Measurements from ENCODE around the gene SNRPB2.

The SNRPB2 gene

GRCh38 chr20:16729565-16730460 is at the start of gene SNRPB2:
SNRPB2 (plus strand) TSS chr20:16730026; CDS start chr20:16731703, 1,677 bp downstream.
- peak; percentile 91 for DNase-seq

- DNase-seq: no peak
Observed at GRCh38 chr20:16684416-16684815, 45.4 kb upstream of the SNRPB2 start.

DNA sequence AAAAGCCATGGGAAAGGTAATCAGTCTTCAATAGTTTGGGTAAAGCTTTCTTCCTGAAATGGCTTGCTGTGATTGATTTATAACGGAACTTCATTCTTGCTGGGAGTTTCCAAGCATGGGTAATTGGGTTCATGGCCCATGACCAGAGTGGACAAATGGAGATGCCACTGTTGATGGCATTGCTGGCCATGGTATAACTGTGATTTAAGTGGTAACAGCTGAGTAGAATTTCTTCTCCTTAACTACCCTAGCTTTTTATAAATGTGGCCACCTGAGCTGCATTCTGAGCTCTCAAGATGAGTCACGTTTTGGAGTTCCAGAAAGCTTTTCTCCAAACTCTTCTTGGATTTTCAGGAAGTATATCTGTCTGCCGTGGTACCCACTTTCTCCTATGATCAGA is 39.9 kb upstream of the SNRPB2 start:
- no peak for DNase-seq

DNA sequence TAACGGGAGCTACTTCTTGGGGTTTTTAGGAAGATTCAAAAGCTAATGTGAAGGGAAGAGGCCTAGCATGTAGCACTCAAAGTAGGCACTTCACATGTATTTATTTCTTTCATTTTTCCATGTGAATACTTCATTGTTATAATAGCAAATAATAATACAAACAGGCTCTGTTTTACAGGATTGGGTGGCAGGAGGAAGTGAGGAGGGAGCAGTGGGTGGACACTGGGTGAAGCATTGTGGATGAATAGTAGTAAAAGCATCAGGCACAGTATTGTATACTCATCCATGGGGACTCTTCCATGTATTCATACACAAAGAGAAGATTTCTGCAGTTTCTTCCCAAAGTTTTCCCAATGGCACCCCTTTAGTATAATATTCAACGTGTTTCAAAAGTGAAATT is 38.4 kb upstream of the SNRPB2 start:
- no peak for DNase-seq

DNA sequence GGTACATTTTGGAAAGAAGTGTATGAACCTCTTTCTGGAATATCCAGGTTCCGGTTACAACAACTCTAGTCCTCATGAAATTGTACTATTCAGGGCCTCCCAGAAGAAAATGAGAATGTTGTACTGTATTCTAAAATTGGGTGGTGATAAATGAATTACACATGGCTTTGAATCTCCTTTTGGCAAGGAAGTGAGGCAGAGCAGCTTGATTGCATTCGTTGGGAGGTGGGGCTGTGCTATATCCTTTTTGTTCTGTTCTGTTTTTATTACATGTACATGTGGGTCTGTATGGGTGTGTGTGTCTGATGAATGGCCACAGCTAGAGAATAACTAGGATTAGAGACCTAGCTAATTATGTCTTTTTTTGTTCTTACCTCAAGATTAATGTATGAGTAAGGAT is 37.8 kb upstream of the SNRPB2 start:
- no peak for DNase-seq

DNA sequence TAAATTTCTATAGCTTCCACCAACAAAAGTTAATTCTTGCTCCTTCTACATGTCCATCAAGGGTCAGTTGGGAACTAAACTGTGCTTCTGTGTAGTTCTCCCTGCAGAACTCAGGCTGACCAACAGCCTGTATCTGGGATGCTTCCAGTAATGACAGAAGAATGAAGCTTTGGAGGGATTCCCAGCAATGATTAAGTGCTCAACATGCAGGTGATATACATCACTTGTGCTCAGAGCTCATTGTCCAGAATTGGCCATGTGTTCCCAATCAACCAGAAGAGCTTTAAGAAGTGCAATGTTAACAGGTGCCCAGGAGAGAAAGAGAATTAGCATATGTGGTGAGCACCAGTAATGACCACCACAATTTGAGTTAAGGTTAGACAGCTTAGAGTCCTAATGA is 37.4 kb upstream of the SNRPB2 start:
- no peak for DNase-seq

DNA sequence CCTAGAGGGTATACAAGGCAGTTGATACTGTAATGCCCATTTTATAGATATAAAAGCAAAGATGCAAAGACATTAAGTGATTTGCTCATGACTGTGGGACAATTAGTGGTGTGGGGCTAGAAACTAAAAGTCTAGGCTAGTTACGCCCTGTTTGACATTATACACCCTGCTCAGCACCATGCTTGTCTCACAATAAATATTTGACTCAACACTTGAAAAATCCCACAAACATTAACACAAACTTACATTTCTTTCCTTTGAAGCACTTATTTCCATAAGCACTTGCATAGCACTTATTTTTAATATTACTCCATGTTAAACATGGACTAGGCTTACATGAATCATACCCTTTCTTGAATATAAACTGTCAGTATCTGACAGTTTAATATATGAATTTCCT is 36.5 kb upstream of the SNRPB2 start:
- no peak for DNase-seq

GRCh38 chr20:16694161-16694560 is 35.7 kb upstream of the SNRPB2 start:
- DNase-seq: no peak

- DNase-seq: no peak
Observed at GRCh38 chr20:16695628-16696027, 34.2 kb upstream of the SNRPB2 start.

- no peak for DNase-seq
Observed at GRCh38 chr20:16699293-16699692, 30.5 kb upstream of the SNRPB2 start.

DNA sequence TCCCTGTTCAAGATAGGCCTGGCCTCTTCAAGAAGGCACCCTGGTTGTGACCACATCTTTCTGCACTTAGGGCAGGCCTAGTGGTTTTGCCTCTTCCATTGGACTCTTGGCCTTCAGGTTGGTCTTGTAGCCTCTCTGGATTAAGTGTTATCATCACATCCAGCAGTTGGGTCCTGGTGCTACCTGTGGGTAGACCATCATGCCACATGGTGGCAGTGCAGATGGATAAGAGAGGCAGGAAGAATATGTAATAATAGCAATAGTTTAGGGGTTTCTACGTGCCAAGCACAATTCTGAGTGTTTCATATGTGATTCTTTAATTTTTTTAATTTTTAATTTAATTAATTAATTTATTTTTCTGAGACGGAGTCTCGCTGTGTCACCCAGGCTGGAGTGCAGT is 28.5 kb upstream of the SNRPB2 start:
- DNase-seq: peak; percentile 29

GRCh38 chr20:16703570-16703969 is 26.3 kb upstream of the SNRPB2 start:
- no peak for DNase-seq

DNA sequence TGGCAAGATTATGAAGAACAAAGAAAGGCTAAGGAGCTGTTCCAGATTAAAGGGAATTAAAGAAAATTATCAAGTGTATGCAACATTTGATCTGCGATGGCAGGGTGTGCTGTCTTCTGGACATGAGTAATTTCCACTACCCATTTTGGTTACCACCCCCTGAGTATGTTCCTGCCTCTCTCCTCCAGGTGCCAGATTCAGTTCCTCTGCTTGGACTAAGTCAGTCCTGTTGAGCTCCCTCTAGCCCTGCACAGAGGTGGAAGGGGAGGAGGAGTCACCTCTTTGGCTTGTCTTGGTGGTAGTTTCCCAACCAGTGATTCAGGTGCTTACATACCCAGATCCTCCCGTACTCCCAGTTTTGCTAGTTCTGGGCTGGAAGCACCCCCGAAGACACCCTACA is 22.2 kb upstream of the SNRPB2 start:
- no peak for DNase-seq

DNA sequence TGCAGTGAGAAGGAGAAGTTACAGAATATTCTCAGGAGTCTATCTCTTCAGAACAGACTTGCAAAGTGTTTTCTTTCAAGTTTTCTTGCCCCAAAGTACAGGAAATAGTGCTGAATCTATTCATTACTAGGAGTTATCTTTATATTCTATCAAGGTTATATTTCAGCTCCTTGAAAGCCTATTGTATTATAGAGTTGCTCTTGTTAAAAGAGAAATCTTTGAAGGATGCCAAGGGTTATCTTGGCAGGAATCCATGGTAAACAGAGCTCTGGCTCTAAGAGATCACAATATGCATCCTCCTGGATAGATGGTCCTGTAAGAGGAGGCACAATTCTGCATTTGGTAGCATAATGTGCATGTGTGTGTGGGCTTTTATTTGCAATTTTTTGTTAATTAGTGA is 21.2 kb upstream of the SNRPB2 start:
- no peak for DNase-seq

- DNase-seq: no peak
Observed at GRCh38 chr20:16709017-16709416, 20.8 kb upstream of the SNRPB2 start.

DNA sequence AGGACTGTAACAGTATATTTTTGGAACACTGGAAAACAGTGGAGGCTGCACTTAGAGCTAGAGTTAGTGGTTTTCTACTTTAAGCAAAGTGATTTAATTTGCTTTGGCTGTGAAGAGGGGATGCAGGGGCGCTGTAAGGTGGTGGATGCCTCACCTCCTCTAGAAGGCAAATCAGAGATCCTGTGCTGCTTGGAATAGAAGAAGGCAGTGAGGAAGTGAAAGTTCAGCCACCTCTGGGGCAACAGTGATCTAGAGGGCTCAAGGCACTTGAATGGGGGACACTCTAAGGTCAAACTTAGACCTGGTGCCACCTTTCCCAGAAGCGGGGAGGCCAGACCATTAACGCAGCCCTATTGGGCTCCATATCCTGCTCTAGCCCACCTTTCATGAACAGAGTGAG is 19.0 kb upstream of the SNRPB2 start:
- no peak for DNase-seq

GRCh38 chr20:16711661-16712258 is 18.1 kb upstream of the SNRPB2 start:
- DNase-seq: no peak

DNA sequence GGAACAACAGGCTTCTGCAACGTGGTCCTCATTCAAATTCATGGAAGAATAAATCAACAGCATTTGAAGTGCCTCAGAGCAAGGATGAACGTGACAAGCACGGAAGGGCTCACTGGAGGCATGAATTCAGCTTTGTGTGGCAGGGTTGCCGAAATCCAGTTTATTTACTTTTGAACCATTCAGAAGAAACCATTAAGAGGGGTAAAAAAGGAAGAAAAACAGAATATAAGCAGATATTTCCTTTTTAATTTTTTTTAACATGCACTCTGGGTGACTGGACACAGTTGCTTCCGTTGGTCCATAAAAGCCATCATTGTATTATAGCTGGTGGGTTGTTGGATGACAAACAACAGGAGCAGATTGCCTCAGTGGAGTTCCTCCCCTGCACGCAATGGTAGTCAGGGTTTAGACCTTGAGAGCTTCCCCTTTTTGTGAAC is 17.3 kb upstream of the SNRPB2 start:
- DNase-seq: no peak

DNA sequence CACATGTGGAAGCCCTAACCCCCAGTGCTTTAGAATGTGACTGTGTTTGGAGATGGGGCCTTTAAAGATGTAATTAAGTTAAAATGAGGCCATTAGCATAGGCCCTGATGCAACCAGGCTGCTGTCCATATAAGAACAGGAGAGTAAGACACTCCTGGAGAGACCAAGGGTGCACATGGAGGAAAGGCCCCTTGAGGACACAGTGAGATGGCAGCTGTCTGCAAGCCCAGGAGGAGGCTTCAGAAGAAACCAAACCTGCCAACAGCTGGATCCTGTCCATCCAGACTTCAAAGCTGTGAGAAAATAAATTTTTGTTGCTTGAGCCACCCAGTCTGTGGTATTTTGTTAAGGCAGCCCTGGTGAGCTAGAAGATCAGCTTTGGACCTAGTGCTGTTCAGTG is 16.8 kb upstream of the SNRPB2 start:
- DNase-seq: no peak

DNA sequence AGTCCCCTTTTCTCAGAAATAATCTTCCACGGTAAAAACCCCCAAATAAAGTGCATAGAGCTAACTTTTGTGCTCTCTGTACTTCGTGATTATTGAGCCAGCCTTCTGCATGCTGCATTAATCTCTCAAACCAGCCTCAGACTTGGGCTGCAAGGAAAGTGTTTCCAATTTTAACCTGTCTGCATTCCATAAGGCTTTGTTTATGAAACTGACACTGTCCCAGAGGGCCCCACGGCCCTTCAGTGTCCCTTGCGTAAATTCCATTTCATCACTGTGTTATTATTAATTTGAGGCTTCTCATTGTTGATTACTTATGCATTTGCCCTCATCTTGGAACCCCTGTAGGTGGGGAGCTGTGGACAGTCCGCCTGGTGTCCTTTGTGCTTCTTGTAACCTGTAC is 15.6 kb upstream of the SNRPB2 start:
- no peak for DNase-seq

GRCh38 chr20:16714751-16715150 is 15.1 kb upstream of the SNRPB2 start:
- DNase-seq: no peak

DNA sequence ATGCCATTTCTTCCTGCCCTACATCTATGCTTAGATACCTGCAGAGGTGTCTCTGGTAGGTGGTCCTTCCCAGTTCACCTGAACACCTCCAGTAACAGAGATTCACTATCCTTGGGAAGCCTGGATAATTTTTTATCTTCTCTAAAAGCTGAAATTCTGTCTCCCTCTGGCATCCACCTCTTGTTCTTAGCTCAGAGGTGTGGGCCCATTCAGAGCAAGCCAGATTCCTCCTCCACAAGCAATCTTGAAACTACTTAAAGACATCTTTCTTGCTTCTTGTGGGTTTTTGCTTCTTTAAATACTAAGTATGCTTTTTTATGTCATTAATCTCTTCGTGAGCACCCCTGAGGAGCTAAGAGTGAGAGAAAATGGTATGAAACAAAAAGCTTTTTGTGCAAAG is 10.4 kb upstream of the SNRPB2 start:
- DNase-seq: no peak

GRCh38 chr20:16729080-16729479 is 746 bp upstream of the SNRPB2 start:
- DNase-seq: no peak

DNA sequence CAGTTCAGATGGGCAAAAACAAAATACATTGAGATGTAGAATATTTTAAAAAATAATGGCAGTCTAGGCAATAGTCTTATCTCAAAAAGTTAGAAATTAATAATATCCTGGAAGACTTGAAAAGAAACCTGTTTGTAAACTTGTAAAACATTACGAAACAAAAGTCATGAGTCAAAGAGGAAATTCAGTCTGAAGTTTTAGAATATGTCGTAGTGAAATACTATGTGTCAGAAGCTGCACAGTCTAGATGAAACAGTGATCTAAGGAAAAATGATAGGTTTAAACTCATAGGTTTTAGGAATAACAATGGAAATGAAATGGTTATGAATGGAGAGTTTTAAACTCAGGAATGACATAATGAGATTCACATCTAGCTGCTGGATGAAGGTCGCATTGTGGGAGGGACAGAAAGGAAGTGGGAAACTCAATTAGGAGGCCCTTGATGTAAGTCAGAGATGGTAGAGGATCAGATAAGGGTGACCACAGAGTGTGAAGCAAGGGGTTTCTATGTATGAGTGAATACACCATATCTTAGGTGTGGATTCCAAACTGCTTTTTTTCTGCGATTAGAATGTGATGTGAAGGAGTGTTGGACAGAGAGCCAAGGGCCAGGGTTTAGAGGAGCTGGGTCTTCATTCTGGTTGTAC is 2.8 kb downstream of the SNRPB2 start:
- peak; percentile 33 for DNase-seq
